Measurements from ENCODE around the gene RNF111. TPM values are rescaled to one million over a fixed set of nuclear protein-coding genes. Genes with fewer than 3 reads are reported as not detected.

RNF111 gene
- total RNA-seq, 1 experiment from 2014 or later, result 22.4 TPM

DNA sequence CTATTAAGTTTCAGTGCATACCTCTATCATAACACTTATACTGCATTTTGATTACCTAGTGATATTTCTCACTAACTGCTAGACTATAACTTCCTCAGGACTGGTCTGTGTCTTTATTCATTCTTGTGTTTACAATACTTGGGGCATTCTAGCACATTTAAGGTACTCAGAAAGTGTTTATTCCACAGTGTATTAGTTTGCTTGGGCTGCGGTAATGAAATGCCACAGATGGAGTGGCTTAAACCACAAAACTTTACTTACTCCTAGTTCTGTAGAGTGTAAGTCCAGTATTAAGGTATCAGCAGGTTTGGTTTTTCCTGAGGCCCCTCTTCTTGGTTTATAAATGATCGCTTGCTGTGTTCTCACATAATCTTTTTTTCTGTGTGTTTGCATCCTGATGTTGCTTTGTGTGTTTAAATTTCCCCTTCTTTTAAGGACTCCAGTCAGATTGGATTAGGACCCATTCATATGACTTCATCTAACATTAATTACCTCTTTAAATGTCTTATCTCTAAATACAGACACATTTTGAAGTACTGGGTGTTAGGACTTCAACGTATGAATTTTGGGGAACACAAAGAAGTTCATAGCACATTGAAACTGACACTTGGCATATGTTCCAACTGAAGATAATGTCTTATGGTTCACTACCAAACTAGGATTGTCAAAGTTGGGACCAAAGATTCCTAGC is 23.9 kb downstream of the RNF111 start:
- no peak for ATAC-seq
- TF ChIP-seq ZNF396 (CRISPR knock-in tag; IDR thresholded peaks at IDR 0.05; ENCODE audit: borderline replicate concordance) (no peak), NFE2L1 (CRISPR knock-in tag; IDR thresholded peaks at IDR 0.05) (no peak), RELA (CRISPR knock-in tag; IDR thresholded peaks at IDR 0.05; ENCODE audit: borderline replicate concordance) (no peak), GRHL2 (CRISPR knock-in tag; IDR thresholded peaks at IDR 0.05; ENCODE audit: insufficient replicate concordance, severe bottlenecking) (no peak), CBFB (CRISPR knock-in tag; IDR thresholded peaks at IDR 0.05; ENCODE audit: low read depth) (no peak)
- POLR2A ChIA-PET, result no interaction called here
- H3K27me3 Mint-ChIP-seq (ENCODE audit: low read depth), result no peaks in the 10 kb centered on the region
- peaks cover 10% of the 10 kb centered on the region for H3K36me3 Mint-ChIP-seq
- peak overlapping the region; percentile 36 for H3K27ac Mint-ChIP-seq
- CTCF ChIA-PET, result no interaction called here
- peaks cover 10% of the 10 kb centered on the region for H3K4me1 Mint-ChIP-seq
- no peak for DNase-seq (ENCODE audit: low spot score)
- H3K9me3 Mint-ChIP-seq, result peaks cover 8% of the 10 kb centered on the region
- no peak overlapping the region for H3K4me3 Mint-ChIP-seq

DNA sequence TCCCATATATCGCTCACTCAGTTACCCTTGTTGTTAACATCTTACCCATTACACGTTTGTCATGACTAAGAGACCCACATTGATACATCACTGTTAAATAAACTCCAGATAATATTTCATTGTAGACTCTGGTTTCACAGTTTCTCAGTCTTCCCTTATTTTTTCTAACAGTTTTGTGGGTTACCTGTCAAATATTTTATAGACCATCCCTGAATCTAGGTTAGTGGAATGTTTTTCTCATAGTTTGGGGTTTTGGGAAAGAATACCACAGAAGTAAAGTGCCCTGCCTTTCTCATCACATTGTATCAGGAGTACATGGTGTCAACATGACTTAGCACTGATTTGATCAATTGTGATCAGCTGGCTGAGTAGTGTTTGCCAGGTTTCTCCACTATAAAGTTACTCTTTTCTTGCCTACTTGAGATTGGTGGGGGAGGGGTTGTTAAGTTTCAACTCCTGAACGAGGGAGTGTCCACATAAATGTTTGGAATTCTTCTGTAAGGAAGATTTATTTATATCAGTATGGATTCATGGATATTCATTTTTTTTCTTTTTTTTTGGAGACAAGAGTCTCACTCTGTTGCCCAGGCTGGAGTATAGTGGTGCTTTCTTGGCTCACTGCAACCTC is 25.9 kb downstream of the RNF111 start:
- Mint-ChIP-seq H3K36me3 (peaks cover 19% of the 10 kb centered on the region), H3K4me3 (no peak overlapping the region), H3K27ac (peak overlapping the region; percentile 44), H3K9me3 (peaks cover 16% of the 10 kb centered on the region), H3K4me1 (peaks cover 10% of the 10 kb centered on the region), H3K27me3 (ENCODE audit: low read depth) (no peaks in the 10 kb centered on the region)
- no peak for ATAC-seq
- DNase-seq (ENCODE audit: low spot score), result no peak
- CTCF ChIA-PET, result no interaction called here
- POLR2A ChIA-PET, result no interaction called here
- TF ChIP-seq TCF7 (CRISPR knock-in tag; IDR thresholded peaks at IDR 0.05; ENCODE audit: low read depth), result no peak
- TF ChIP-seq PRRX2 (CRISPR knock-in tag; IDR thresholded peaks at IDR 0.05), result no peak
- TF ChIP-seq ZNF138 (CRISPR knock-in tag; conservative IDR thresholded peaks at IDR 0.05), result no peak
- TF ChIP-seq, protein P1, sequence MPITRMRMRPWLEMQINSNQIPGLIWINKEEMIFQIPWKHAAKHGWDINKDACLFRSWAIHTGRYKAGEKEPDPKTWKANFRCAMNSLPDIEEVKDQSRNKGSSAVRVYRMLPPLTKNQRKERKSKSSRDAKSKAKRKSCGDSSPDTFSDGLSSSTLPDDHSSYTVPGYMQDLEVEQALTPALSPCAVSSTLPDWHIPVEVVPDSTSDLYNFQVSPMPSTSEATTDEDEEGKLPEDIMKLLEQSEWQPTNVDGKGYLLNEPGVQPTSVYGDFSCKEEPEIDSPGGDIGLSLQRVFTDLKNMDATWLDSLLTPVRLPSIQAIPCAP (CRISPR knock-in tag; IDR thresholded peaks at IDR 0.05), result no peak
- no peak for TF ChIP-seq ZNF219 (CRISPR knock-in tag; IDR thresholded peaks at IDR 0.05; ENCODE audit: borderline replicate concordance)
- TF ChIP-seq EMX1 (CRISPR knock-in tag; IDR thresholded peaks at IDR 0.05), result no peak
- TF ChIP-seq RELA (CRISPR knock-in tag; IDR thresholded peaks at IDR 0.05; ENCODE audit: borderline replicate concordance), result no peak
- TF ChIP-seq, protein P2, sequence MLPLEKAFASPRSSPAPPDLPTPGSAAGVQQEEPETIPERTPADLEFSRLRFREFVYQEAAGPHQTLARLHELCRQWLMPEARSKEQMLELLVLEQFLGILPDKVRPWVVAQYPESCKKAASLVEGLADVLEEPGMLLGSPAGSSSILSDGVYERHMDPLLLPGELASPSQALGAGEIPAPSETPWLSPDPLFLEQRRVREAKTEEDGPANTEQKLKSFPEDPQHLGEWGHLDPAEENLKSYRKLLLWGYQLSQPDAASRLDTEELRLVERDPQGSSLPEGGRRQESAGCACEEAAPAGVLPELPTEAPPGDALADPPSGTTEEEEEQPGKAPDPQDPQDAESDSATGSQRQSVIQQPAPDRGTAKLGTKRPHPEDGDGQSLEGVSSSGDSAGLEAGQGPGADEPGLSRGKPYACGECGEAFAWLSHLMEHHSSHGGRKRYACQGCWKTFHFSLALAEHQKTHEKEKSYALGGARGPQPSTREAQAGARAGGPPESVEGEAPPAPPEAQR (CRISPR knock-in tag; IDR thresholded peaks at IDR 0.05), result no peak
- TF ChIP-seq, protein P3, sequence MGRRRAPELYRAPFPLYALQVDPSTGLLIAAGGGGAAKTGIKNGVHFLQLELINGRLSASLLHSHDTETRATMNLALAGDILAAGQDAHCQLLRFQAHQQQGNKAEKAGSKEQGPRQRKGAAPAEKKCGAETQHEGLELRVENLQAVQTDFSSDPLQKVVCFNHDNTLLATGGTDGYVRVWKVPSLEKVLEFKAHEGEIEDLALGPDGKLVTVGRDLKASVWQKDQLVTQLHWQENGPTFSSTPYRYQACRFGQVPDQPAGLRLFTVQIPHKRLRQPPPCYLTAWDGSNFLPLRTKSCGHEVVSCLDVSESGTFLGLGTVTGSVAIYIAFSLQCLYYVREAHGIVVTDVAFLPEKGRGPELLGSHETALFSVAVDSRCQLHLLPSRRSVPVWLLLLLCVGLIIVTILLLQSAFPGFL (CRISPR knock-in tag; IDR thresholded peaks at IDR 0.05; ENCODE audit: borderline replicate concordance), result no peak
- no peak for TF ChIP-seq TEAD4 (CRISPR knock-in tag; IDR thresholded peaks at IDR 0.05)
- TF ChIP-seq, protein P4, sequence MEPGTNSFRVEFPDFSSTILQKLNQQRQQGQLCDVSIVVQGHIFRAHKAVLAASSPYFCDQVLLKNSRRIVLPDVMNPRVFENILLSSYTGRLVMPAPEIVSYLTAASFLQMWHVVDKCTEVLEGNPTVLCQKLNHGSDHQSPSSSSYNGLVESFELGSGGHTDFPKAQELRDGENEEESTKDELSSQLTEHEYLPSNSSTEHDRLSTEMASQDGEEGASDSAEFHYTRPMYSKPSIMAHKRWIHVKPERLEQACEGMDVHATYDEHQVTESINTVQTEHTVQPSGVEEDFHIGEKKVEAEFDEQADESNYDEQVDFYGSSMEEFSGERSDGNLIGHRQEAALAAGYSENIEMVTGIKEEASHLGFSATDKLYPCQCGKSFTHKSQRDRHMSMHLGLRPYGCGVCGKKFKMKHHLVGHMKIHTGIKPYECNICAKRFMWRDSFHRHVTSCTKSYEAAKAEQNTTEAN (CRISPR knock-in tag; IDR thresholded peaks at IDR 0.05), result no peak
- TF ChIP-seq, protein P5, sequence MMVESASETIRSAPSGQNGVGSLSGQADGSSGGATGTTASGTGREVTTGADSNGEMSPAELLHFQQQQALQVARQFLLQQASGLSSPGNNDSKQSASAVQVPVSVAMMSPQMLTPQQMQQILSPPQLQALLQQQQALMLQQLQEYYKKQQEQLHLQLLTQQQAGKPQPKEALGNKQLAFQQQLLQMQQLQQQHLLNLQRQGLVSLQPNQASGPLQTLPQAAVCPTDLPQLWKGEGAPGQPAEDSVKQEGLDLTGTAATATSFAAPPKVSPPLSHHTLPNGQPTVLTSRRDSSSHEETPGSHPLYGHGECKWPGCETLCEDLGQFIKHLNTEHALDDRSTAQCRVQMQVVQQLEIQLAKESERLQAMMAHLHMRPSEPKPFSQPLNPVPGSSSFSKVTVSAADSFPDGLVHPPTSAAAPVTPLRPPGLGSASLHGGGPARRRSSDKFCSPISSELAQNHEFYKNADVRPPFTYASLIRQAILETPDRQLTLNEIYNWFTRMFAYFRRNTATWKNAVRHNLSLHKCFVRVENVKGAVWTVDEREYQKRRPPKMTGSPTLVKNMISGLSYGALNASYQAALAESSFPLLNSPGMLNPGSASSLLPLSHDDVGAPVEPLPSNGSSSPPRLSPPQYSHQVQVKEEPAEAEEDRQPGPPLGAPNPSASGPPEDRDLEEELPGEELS (CRISPR knock-in tag; IDR thresholded peaks at IDR 0.05), result no peak
- TF ChIP-seq, protein P6, sequence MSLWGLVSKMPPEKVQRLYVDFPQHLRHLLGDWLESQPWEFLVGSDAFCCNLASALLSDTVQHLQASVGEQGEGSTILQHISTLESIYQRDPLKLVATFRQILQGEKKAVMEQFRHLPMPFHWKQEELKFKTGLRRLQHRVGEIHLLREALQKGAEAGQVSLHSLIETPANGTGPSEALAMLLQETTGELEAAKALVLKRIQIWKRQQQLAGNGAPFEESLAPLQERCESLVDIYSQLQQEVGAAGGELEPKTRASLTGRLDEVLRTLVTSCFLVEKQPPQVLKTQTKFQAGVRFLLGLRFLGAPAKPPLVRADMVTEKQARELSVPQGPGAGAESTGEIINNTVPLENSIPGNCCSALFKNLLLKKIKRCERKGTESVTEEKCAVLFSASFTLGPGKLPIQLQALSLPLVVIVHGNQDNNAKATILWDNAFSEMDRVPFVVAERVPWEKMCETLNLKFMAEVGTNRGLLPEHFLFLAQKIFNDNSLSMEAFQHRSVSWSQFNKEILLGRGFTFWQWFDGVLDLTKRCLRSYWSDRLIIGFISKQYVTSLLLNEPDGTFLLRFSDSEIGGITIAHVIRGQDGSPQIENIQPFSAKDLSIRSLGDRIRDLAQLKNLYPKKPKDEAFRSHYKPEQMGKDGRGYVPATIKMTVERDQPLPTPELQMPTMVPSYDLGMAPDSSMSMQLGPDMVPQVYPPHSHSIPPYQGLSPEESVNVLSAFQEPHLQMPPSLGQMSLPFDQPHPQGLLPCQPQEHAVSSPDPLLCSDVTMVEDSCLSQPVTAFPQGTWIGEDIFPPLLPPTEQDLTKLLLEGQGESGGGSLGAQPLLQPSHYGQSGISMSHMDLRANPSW (CRISPR knock-in tag; conservative IDR thresholded peaks at IDR 0.05; ENCODE audit: low read depth), result no peak
- no peak for TF ChIP-seq ZNF121 (CRISPR knock-in tag; IDR thresholded peaks at IDR 0.05)
- TF ChIP-seq, protein P7, sequence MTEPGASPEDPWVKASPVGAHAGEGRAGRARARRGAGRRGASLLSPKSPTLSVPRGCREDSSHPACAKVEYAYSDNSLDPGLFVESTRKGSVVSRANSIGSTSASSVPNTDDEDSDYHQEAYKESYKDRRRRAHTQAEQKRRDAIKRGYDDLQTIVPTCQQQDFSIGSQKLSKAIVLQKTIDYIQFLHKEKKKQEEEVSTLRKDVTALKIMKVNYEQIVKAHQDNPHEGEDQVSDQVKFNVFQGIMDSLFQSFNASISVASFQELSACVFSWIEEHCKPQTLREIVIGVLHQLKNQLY (CRISPR knock-in tag; IDR thresholded peaks at IDR 0.05), result no peak
- TF ChIP-seq GTF2I (CRISPR knock-in tag; conservative IDR thresholded peaks at IDR 0.05), result no peak
- TF ChIP-seq, protein P8, sequence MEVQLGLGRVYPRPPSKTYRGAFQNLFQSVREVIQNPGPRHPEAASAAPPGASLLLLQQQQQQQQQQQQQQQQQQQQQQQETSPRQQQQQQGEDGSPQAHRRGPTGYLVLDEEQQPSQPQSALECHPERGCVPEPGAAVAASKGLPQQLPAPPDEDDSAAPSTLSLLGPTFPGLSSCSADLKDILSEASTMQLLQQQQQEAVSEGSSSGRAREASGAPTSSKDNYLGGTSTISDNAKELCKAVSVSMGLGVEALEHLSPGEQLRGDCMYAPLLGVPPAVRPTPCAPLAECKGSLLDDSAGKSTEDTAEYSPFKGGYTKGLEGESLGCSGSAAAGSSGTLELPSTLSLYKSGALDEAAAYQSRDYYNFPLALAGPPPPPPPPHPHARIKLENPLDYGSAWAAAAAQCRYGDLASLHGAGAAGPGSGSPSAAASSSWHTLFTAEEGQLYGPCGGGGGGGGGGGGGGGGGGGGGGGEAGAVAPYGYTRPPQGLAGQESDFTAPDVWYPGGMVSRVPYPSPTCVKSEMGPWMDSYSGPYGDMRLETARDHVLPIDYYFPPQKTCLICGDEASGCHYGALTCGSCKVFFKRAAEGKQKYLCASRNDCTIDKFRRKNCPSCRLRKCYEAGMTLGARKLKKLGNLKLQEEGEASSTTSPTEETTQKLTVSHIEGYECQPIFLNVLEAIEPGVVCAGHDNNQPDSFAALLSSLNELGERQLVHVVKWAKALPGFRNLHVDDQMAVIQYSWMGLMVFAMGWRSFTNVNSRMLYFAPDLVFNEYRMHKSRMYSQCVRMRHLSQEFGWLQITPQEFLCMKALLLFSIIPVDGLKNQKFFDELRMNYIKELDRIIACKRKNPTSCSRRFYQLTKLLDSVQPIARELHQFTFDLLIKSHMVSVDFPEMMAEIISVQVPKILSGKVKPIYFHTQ (CRISPR knock-in tag; IDR thresholded peaks at IDR 0.05), result no peak

Measured in WTC11 (cell line).